ENCODE results near the gene GXYLT2.

The GXYLT2 gene

DNA sequence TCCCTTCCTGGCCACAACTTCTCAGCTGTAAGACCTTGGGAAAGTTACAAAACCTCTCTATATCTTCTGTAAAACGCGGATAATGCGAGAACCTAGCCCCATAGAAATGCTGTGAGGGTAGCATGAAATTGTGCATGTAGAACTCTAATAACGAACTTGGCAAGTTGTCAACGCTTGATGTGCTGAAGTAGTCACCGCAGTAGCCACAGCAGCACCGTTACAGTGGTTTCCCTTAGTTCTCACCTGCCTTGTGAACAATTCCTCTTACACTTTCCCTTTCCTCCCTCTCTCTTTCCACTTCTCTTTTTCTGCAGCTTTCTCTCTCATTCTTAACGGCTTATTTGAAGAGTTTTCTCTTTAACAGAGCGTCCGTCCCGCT, 39.2 kb upstream of the GXYLT2 start:
- Histone ChIP-seq H3K9me3 (replicated peaks; ENCODE audit: insufficient read depth, low read length) (no peaks in the 10 kb centered on the region), H3K9ac (ENCODE audit: low read length) (no peak overlapping the region; the same call in 1 of the 2 replicates), H2AFZ (ENCODE audit: low read length) (peak overlapping the region; percentile 97), H3K79me2 (ENCODE audit: low read length) (peaks cover 33% of the 10 kb centered on the region), H3K4me3 (ENCODE audit: low read length) (peak overlapping the region; percentile 99), H3K9me2 (replicated peaks; ENCODE audit: insufficient read depth, low read length) (no peaks in the 10 kb centered on the region), H3K36me3 (replicated peaks; ENCODE audit: insufficient read depth, low read length) (no peaks in the 10 kb centered on the region), H4K20me1 (ENCODE audit: insufficient read depth, low read length) (no peaks in the 10 kb centered on the region), H3K4me1 (ENCODE audit: low read length) (0 out of 2 replicates have a peak, but pooled peaks cover 6% of the 10 kb centered on the region), H3K27me3 (replicated peaks; ENCODE audit: insufficient read depth, low read length) (peaks cover 9% of the 10 kb centered on the region; the same call in 1 of the 2 replicates), H3F3A (ENCODE audit: insufficient read depth, low read length) (peaks cover 10% of the 10 kb centered on the region), H3K4me2 (ENCODE audit: low read depth, low read length) (peak overlapping the region; percentile 93), H3K27ac (ENCODE audit: low read length) (no peak overlapping the region)
- DNase-seq = peak; percentile 59
- TF ChIP-seq CTCF (IDR thresholded peaks at IDR 0.05; ENCODE audit: low read length) (no peak), EZH2phosphoT487 (IDR thresholded peaks at IDR 0.05; ENCODE audit: low read length) (peak; percentile 89)

GRCh38 chr3:72855001-72855400, 32.8 kb upstream of the GXYLT2 start:
- no peaks in the 10 kb centered on the region for H3K36me3 ChIP-seq (replicated peaks; ENCODE audit: insufficient read depth, low read length)
- DNase-seq = no peak
- H4K20me1 ChIP-seq (ENCODE audit: insufficient read depth, low read length) = no peaks in the 10 kb centered on the region
- no peak overlapping the region for H3K27ac ChIP-seq (ENCODE audit: low read length)
- H3K9me3 ChIP-seq (replicated peaks; ENCODE audit: insufficient read depth, low read length) = no peaks in the 10 kb centered on the region
- no peaks in the 10 kb centered on the region for H3K4me1 ChIP-seq (ENCODE audit: low read length)
- TF ChIP-seq CTCF (IDR thresholded peaks at IDR 0.05; ENCODE audit: low read length) = no peak
- TF ChIP-seq EZH2 (optimal IDR thresholded peaks at IDR 0.05; ENCODE audit: low read depth, low read length) = no peak
- no peak for TF ChIP-seq EZH2phosphoT487 (IDR thresholded peaks at IDR 0.05; ENCODE audit: low read length)
- no peak overlapping the region for H3K4me3 ChIP-seq (ENCODE audit: low read length)
- no peaks in the 10 kb centered on the region for H3K79me2 ChIP-seq (ENCODE audit: low read length)
- H3K4me2 ChIP-seq (ENCODE audit: low read depth, low read length) = no peak overlapping the region
- H3F3A ChIP-seq (ENCODE audit: insufficient read depth, low read length) = no peaks in the 10 kb centered on the region
- peaks cover 9% of the 10 kb centered on the region; the same call in 1 of the 2 replicates for H3K27me3 ChIP-seq (replicated peaks; ENCODE audit: insufficient read depth, low read length)
- H3K9me2 ChIP-seq (replicated peaks; ENCODE audit: insufficient read depth, low read length) = no peaks in the 10 kb centered on the region
- H2AFZ ChIP-seq (ENCODE audit: low read length) = no peak overlapping the region
- no peak overlapping the region for H3K9ac ChIP-seq (ENCODE audit: low read length)

DNA sequence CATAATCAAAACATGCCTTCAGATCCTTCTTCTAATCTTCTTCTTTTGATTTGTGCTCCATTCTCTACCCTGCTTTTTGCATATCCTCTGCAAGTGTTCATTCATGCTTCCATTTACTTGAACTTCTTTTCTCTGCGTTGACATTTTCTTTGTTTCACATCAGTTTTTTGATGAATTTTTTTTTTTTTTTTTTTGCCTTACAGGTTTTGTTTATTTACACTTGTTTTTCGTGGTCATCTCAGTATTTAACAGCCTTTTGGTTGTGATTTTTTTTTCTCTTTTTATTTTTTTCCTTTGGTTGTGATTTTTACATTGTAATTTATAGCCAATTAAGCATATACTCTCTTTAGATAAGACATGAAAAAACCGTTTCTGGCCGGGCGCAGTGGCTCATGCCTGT, 27.8 kb upstream of the GXYLT2 start:
- no peak overlapping the region for H3K9ac ChIP-seq (ENCODE audit: low read length)
- no peak overlapping the region for H2AFZ ChIP-seq (ENCODE audit: low read length)
- H4K20me1 ChIP-seq (ENCODE audit: insufficient read depth, low read length) = no peaks in the 10 kb centered on the region
- no peaks in the 10 kb centered on the region for H3K9me3 ChIP-seq (replicated peaks; ENCODE audit: insufficient read depth, low read length)
- H3K36me3 ChIP-seq (replicated peaks; ENCODE audit: insufficient read depth, low read length) = no peaks in the 10 kb centered on the region
- no peak overlapping the region for H3K4me2 ChIP-seq (ENCODE audit: low read depth, low read length)
- H3K9me2 ChIP-seq (replicated peaks; ENCODE audit: insufficient read depth, low read length) = no peaks in the 10 kb centered on the region
- no peak for TF ChIP-seq CTCF (IDR thresholded peaks at IDR 0.05; ENCODE audit: low read length)
- TF ChIP-seq EZH2 (optimal IDR thresholded peaks at IDR 0.05; ENCODE audit: low read depth, low read length) = no peak
- no peak for TF ChIP-seq EZH2phosphoT487 (IDR thresholded peaks at IDR 0.05; ENCODE audit: low read length)
- no peaks in the 10 kb centered on the region for H3K4me1 ChIP-seq (ENCODE audit: low read length)
- DNase-seq = no peak
- H3K27ac ChIP-seq (ENCODE audit: low read length) = no peak overlapping the region
- H3K79me2 ChIP-seq (ENCODE audit: low read length) = no peaks in the 10 kb centered on the region
- no peak overlapping the region for H3K4me3 ChIP-seq (ENCODE audit: low read length)
- no peaks in the 10 kb centered on the region; the same call in 1 of the 2 replicates for H3K27me3 ChIP-seq (replicated peaks; ENCODE audit: insufficient read depth, low read length)
- no peaks in the 10 kb centered on the region for H3F3A ChIP-seq (ENCODE audit: insufficient read depth, low read length)
